GM23338 (cell line): ENCODE data around the gene CDC42EP5. TPM values are rescaled to one million over a fixed set of nuclear protein-coding genes. Genes with fewer than 3 reads are reported as not detected.

Source experiments
- ATAC-seq: fragments of 200-7000 bp; cut with Tn5 transposase; 3 replicates; pipeline ENCODE4 v1.9.1; 2020
- DNase-seq: peaks from one replicate; pipeline ENCODE4 v3.0.0-alpha.2; 2015; ENCODE audit warnings: low spot score
- H2AFZ ChIP-seq: fragments of 200-600 bp; sonication (generic); 2 replicates; pipeline ENCODE4 v1.8.0; 2016; ENCODE audit warnings: antibody characterized with exemption, mild to moderate bottlenecking, moderate library complexity
- H3F3A ChIP-seq: fragments of 200-600 bp; sonication (generic); replicated peaks from 2 replicates; pipeline ENCODE4 v1.8.0; 2017; ENCODE audit warnings: antibody characterized with exemption, mixed run types, low read depth
- H3K27ac ChIP-seq: fragments of 200-600 bp; sonication (generic); 2 replicates; pipeline ENCODE4 v1.6.1; 2016; ENCODE audit warnings: low read depth
- H3K27me3 ChIP-seq: fragments of 200-600 bp; sonication (generic); 2 replicates; pipeline ENCODE4 v1.8.0; 2016; ENCODE audit warnings: mild to moderate bottlenecking, mixed run types, moderate library complexity; ENCODE audit not compliant: insufficient read depth
- H3K36me3 ChIP-seq: fragments of 200-600 bp; sonication (generic); 2 replicates; pipeline ENCODE4 v1.8.0; 2016; ENCODE audit warnings: mild to moderate bottlenecking; ENCODE audit not compliant: insufficient read depth
- H3K4me1 ChIP-seq: fragments of 200-600 bp; sonication (generic); 2 replicates; pipeline ENCODE4 v1.8.0; 2016; ENCODE audit warnings: mild to moderate bottlenecking, moderate library complexity; ENCODE audit not compliant: insufficient read depth
- H3K4me2 ChIP-seq: fragments of 200-600 bp; sonication (generic); 2 replicates; pipeline ENCODE4 v1.7.1; 2017; ENCODE audit warnings: mixed run types
- H3K4me3 ChIP-seq: fragments of 200-600 bp; sonication (generic); 2 replicates; pipeline ENCODE4 v1.6.1; 2016; ENCODE audit warnings: mixed run types
- H3K79me2 ChIP-seq: fragments of 200-600 bp; sonication (generic); replicated peaks from 2 replicates; pipeline ENCODE4 v1.8.0; 2017; ENCODE audit warnings: mild to moderate bottlenecking; ENCODE audit not compliant: insufficient read depth
- H3K9me2 ChIP-seq: fragments of 200-600 bp; sonication (generic); 2 replicates; pipeline ENCODE4 v1.8.0; 2017; ENCODE audit not compliant: insufficient read depth
- H4K20me1 ChIP-seq: fragments of 200-600 bp; sonication (generic); replicated peaks from 2 replicates; pipeline ENCODE4 v1.8.0; 2017; ENCODE audit warnings: mild to moderate bottlenecking; ENCODE audit not compliant: insufficient read depth
- H3K27ac Mint-ChIP-seq: 2 replicates; pipeline ENCODE4 v1.8.0; 2020; ENCODE audit warnings: inconsistent platforms, mild to moderate bottlenecking, moderate library complexity, mixed read lengths
- H3K27me3 Mint-ChIP-seq: 3 replicates; pipeline ENCODE4 v1.8.0; 2022; ENCODE audit warnings: low read depth, mild to moderate bottlenecking, moderate library complexity, mixed read lengths, inconsistent platforms; ENCODE audit not compliant: insufficient read depth, poor library complexity
- H3K36me3 Mint-ChIP-seq: 3 replicates; pipeline ENCODE4 v1.8.0; 2021; ENCODE audit warnings: low read depth, mild to moderate bottlenecking, inconsistent platforms, moderate library complexity, mixed read lengths
- H3K4me1 Mint-ChIP-seq: 3 replicates; pipeline ENCODE4 v1.8.0; 2020; ENCODE audit warnings: mild to moderate bottlenecking, inconsistent platforms, mixed read lengths
- H3K4me3 Mint-ChIP-seq: 3 replicates; pipeline ENCODE4 v1.8.0; 2021; ENCODE audit warnings: moderate library complexity, mild to moderate bottlenecking, inconsistent platforms, mixed read lengths
- H3K9me3 Mint-ChIP-seq: 3 replicates; pipeline ENCODE4 v1.8.0; 2020; ENCODE audit warnings: moderate library complexity, mild to moderate bottlenecking, inconsistent platforms, mixed read lengths
- CREB1 ChIP-seq: fragments of 250-450 bp; sonication (Bioruptor Pico); IDR thresholded peaks from 2 replicates; pipeline ENCODE4 v1.5.0; 2020; ENCODE audit warnings: low read depth, mild to moderate bottlenecking, moderate library complexity
- CTCF ChIP-seq, 2 experiments: fragments of 200-600 bp in 1 of 2; sonication (generic) in 1 of 2; conservative IDR thresholded peaks; 2 replicates each; pipeline versions ENCODE4 v1.5.1 to v1.6.1; 2016 to 2017; ENCODE audit warnings: antibody characterized with exemption in 2 of 2, low read depth in 2 of 2, mild to moderate bottlenecking in 2 of 2, moderate library complexity in 1 of 2
- ETS1 ChIP-seq: IDR thresholded peaks from 2 replicates; pipeline ENCODE4 v1.6.1; 2016; ENCODE audit warnings: antibody characterized with exemption
- EZH2 ChIP-seq: fragments of 200-600 bp; sonication (generic); IDR thresholded peaks from one replicate; pipeline ENCODE4 v1.8.0; 2017; ENCODE audit warnings: antibody characterized with exemption, mild to moderate bottlenecking, low read depth; ENCODE audit not compliant: unreplicated experiment
- EZH2phosphoT487 ChIP-seq: fragments of 200-600 bp; sonication (generic); IDR thresholded peaks from one replicate; pipeline ENCODE4 v1.8.1; 2018; ENCODE audit warnings: antibody characterized with exemption; ENCODE audit not compliant: unreplicated experiment
- JUNB ChIP-seq: IDR thresholded peaks from one replicate; pipeline ENCODE4 v1.6.1; 2016; ENCODE audit warnings: antibody characterized with exemption; ENCODE audit not compliant: unreplicated experiment
- NANOG ChIP-seq: IDR thresholded peaks from 2 replicates; pipeline ENCODE4 v1.6.1; 2016; ENCODE audit warnings: antibody characterized with exemption, borderline replicate concordance
- POLR2AphosphoS5 ChIP-seq: IDR thresholded peaks from 2 replicates; pipeline ENCODE4 v1.6.1; 2016; ENCODE audit warnings: antibody characterized with exemption, low read depth
- STAT1 ChIP-seq: IDR thresholded peaks from one replicate; pipeline ENCODE4 v1.6.1; 2016; ENCODE audit warnings: antibody characterized with exemption; ENCODE audit not compliant: unreplicated experiment
- ZNF114 ChIP-seq: fragments of 250-450 bp; sonication (Bioruptor Pico); IDR thresholded peaks from 2 replicates; pipeline ENCODE4 v1.5.0; 2020; ENCODE audit warnings: mild to moderate bottlenecking, moderate library complexity
- ZNF331 ChIP-seq: fragments of 250-450 bp; sonication (Bioruptor Pico); IDR thresholded peaks from 2 replicates; pipeline ENCODE4 v1.5.0; 2020; ENCODE audit warnings: low read depth, mild to moderate bottlenecking, moderate library complexity
- polyA plus RNA-seq: library from polyadenylated mRNA; unstranded; fragments of >200 nt; fragmentation: Nextera tagmentation; extraction: Ambion mirVana; gene quantifications from 2 replicates; pipeline ENCODE4 v1.2.1, GENCODE V29; 2016
- total RNA-seq: library from RNA; depleted of rRNA; stranded (reverse); fragments of >200 nt; shearing (Covaris generic); gene quantifications from 2 replicates; pipeline ENCODE4 v1.2.3, GENCODE V29; 2014
- TF ChIP-seq, protein P1 (sequence below): fragments of 250-450 bp; sonication (Bioruptor Pico); IDR thresholded peaks from 2 replicates; pipeline ENCODE4 v1.5.0; 2020; ENCODE audit warnings: mild to moderate bottlenecking, moderate library complexity
- TF ChIP-seq, protein P2 (sequence below): IDR thresholded peaks from one replicate; pipeline ENCODE4 v1.6.1; 2018; ENCODE audit warnings: antibody characterized with exemption; ENCODE audit not compliant: unreplicated experiment

The CDC42EP5 gene
- total and polyA plus RNA-seq, 2 experiments from 2014 or later, result 1.4 to 3.4 TPM

DNA sequence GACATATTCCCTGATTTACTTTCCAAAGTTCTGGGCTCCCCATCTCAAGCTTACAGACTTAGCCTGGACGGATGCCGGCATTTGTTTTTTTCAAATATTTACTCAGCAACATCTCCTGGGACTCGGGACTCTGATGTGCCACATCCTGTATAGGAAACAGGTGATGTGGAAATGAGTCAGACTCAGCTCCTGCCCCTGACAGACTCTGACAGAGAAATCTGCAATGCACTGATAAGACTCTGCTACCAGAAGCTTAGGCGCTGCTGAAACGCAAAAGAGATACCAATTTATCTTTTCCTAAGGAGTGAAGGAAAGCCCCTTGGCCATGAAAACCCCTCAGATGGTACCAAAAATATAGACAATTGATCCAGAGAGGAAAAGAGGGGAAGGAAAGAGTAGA, 45.7 kb upstream of the CDC42EP5 start:
- Histone ChIP-seq H3K79me2 (no peaks in the 10 kb centered on the region), H3K4me1 (no peaks in the 10 kb centered on the region), H4K20me1 (no peaks in the 10 kb centered on the region), H3K27me3 (no peaks in the 10 kb centered on the region), H3K4me2 (no peak overlapping the region), H3F3A (no peaks in the 10 kb centered on the region), H3K9me2 (no peaks in the 10 kb centered on the region), H3K36me3 (no peaks in the 10 kb centered on the region), H2AFZ (no peak overlapping the region), H3K27ac (no peak overlapping the region), H3K4me3 (no peak overlapping the region)
- DNase-seq (no peak), ATAC-seq (no peak)
- Mint-ChIP-seq H3K36me3 (peaks cover 43% of the 10 kb centered on the region), H3K9me3 (peaks cover 98% of the 10 kb centered on the region), H3K27me3 (peaks cover 7% of the 10 kb centered on the region), H3K4me3 (no peak overlapping the region), H3K4me1 (no peaks in the 10 kb centered on the region), H3K27ac (no peak overlapping the region)
- TF ChIP-seq EZH2 (no peak), CTCF (conservative IDR thresholded peaks at IDR 0.05; ENCODE audit: low read depth in 2 of 2) (no peak), JUNB (no peak), ETS1 (no peak), ZNF114 (CRISPR knock-in tag) (no peak), STAT1 (no peak), ZNF331 (no peak), NANOG (no peak), POLR2AphosphoS5 (no peak), EZH2phosphoT487 (no peak), CREB1 (CRISPR knock-in tag) (no peak)
- TF ChIP-seq, protein P1, sequence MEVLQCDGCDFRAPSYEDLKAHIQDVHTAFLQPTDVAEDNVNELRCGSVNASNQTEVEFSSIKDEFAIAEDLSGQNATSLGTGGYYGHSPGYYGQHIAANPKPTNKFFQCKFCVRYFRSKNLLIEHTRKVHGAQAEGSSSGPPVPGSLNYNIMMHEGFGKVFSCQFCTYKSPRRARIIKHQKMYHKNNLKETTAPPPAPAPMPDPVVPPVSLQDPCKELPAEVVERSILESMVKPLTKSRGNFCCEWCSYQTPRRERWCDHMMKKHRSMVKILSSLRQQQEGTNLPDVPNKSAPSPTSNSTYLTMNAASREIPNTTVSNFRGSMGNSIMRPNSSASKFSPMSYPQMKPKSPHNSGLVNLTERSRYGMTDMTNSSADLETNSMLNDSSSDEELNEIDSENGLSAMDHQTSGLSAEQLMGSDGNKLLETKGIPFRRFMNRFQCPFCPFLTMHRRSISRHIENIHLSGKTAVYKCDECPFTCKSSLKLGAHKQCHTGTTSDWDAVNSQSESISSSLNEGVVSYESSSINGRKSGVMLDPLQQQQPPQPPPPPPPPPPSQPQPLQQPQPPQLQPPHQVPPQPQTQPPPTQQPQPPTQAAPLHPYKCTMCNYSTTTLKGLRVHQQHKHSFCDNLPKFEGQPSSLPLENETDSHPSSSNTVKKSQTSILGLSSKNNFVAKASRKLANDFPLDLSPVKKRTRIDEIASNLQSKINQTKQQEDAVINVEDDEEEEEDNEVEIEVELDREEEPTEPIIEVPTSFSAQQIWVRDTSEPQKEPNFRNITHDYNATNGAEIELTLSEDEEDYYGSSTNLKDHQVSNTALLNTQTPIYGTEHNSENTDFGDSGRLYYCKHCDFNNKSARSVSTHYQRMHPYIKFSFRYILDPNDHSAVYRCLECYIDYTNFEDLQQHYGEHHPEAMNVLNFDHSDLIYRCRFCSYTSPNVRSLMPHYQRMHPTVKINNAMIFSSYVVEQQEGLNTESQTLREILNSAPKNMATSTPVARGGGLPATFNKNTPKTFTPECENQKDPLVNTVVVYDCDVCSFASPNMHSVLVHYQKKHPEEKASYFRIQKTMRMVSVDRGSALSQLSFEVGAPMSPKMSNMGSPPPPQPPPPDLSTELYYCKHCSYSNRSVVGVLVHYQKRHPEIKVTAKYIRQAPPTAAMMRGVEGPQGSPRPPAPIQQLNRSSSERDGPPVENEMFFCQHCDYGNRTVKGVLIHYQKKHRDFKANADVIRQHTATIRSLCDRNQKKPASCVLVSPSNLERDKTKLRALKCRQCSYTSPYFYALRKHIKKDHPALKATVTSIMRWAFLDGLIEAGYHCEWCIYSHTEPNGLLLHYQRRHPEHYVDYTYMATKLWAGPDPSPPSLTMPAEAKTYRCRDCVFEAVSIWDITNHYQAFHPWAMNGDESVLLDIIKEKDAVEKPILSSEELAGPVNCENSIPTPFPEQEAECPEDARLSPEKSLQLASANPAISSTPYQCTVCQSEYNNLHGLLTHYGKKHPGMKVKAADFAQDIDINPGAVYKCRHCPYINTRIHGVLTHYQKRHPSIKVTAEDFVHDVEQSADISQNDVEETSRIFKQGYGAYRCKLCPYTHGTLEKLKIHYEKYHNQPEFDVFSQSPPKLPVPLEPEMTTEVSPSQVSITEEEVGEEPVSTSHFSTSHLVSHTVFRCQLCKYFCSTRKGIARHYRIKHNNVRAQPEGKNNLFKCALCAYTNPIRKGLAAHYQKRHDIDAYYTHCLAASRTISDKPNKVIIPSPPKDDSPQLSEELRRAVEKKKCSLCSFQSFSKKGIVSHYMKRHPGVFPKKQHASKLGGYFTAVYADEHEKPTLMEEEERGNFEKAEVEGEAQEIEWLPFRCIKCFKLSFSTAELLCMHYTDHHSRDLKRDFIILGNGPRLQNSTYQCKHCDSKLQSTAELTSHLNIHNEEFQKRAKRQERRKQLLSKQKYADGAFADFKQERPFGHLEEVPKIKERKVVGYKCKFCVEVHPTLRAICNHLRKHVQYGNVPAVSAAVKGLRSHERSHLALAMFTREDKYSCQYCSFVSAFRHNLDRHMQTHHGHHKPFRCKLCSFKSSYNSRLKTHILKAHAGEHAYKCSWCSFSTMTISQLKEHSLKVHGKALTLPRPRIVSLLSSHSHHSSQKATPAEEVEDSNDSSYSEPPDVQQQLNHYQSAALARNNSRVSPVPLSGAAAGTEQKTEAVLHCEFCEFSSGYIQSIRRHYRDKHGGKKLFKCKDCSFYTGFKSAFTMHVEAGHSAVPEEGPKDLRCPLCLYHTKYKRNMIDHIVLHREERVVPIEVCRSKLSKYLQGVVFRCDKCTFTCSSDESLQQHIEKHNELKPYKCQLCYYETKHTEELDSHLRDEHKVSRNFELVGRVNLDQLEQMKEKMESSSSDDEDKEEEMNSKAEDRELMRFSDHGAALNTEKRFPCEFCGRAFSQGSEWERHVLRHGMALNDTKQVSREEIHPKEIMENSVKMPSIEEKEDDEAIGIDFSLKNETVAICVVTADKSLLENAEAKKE, result no peak
- TF ChIP-seq, protein P2, sequence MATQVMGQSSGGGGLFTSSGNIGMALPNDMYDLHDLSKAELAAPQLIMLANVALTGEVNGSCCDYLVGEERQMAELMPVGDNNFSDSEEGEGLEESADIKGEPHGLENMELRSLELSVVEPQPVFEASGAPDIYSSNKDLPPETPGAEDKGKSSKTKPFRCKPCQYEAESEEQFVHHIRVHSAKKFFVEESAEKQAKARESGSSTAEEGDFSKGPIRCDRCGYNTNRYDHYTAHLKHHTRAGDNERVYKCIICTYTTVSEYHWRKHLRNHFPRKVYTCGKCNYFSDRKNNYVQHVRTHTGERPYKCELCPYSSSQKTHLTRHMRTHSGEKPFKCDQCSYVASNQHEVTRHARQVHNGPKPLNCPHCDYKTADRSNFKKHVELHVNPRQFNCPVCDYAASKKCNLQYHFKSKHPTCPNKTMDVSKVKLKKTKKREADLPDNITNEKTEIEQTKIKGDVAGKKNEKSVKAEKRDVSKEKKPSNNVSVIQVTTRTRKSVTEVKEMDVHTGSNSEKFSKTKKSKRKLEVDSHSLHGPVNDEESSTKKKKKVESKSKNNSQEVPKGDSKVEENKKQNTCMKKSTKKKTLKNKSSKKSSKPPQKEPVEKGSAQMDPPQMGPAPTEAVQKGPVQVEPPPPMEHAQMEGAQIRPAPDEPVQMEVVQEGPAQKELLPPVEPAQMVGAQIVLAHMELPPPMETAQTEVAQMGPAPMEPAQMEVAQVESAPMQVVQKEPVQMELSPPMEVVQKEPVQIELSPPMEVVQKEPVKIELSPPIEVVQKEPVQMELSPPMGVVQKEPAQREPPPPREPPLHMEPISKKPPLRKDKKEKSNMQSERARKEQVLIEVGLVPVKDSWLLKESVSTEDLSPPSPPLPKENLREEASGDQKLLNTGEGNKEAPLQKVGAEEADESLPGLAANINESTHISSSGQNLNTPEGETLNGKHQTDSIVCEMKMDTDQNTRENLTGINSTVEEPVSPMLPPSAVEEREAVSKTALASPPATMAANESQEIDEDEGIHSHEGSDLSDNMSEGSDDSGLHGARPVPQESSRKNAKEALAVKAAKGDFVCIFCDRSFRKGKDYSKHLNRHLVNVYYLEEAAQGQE, result no peak
